Measurements from ENCODE around the gene HAGHL. TPM values are rescaled to one million over a fixed set of nuclear protein-coding genes. Genes with fewer than 3 reads are reported as not detected.
A peak's percentile ranks its signal among the peaks of the same experiment; 100 is the strongest.

HAGHL gene
- total and polyA plus RNA-seq, 2 donors (not counting 1 experiment from before 2014, with no cell fraction given) = 3.7 to 16.3 TPM

GRCh38 chr16:719815-720446 lies 7.0 kb upstream of the HAGHL start:
- Histone ChIP-seq H2AFZ (ENCODE audit: low read length) (no peak overlapping the region), H3K9ac (ENCODE audit: insufficient read depth, low read length) (peak overlapping the region; percentile 75), H3K27me3 (ENCODE audit: control insufficient read depth, insufficient read depth, low read length) (no peaks in the 10 kb centered on the region), H3K4me3 (replicated peaks in 1 of 4; ENCODE audit: control extremely low read depth in 1 of 4, insufficient read depth in 1 of 4, low read depth in 3 of 4, low read length in 4 of 4) (peak overlapping the region; percentile 63 to 88 (median 76)), H3K36me3 (ENCODE audit: control insufficient read depth, insufficient read depth, low read length) (peaks cover 2% of the 10 kb centered on the region), H3K9me3 (ENCODE audit: control insufficient read depth, insufficient read depth, low read depth, low read length) (no peaks in the 10 kb centered on the region), H3K4me1 (ENCODE audit: control insufficient read depth, extremely low read depth, insufficient read depth, low read length) (peaks cover 11% of the 10 kb centered on the region), H4K20me1 (ENCODE audit: control insufficient read depth, extremely low read depth, insufficient read depth, low read length) (no peaks in the 10 kb centered on the region), H3K79me2 (ENCODE audit: control insufficient read depth, insufficient read depth, low read length) (no peaks in the 10 kb centered on the region), H3K4me2 (ENCODE audit: extremely low read depth, insufficient read depth, low read length) (peak overlapping the region; percentile 67), H3K27ac (ENCODE audit: insufficient read depth, low read length) (peak overlapping the region; percentile 74)
- DNase-seq (ENCODE audit: low read depth in 2 of 2) = no peak
- TF ChIP-seq, protein P1, sequence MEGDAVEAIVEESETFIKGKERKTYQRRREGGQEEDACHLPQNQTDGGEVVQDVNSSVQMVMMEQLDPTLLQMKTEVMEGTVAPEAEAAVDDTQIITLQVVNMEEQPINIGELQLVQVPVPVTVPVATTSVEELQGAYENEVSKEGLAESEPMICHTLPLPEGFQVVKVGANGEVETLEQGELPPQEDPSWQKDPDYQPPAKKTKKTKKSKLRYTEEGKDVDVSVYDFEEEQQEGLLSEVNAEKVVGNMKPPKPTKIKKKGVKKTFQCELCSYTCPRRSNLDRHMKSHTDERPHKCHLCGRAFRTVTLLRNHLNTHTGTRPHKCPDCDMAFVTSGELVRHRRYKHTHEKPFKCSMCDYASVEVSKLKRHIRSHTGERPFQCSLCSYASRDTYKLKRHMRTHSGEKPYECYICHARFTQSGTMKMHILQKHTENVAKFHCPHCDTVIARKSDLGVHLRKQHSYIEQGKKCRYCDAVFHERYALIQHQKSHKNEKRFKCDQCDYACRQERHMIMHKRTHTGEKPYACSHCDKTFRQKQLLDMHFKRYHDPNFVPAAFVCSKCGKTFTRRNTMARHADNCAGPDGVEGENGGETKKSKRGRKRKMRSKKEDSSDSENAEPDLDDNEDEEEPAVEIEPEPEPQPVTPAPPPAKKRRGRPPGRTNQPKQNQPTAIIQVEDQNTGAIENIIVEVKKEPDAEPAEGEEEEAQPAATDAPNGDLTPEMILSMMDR (conservative IDR thresholded peaks at IDR 0.05 in 1 of 2, IDR thresholded peaks at IDR 0.05 in 1 of 2; ENCODE audit: low read depth in 1 of 2, low read length in 2 of 2) = peak; percentile 7 to 14
- TF ChIP-seq EZH2 (IDR thresholded peaks at IDR 0.05; ENCODE audit: low read length, missing control alignments) = no peak

GRCh38 chr16:720447-720989 lies 6.4 kb upstream of the HAGHL start:
- Histone ChIP-seq H3K4me2 (ENCODE audit: extremely low read depth, insufficient read depth, low read length) (peak overlapping the region; percentile 67), H3K9ac (ENCODE audit: insufficient read depth, low read length) (peak overlapping the region; percentile 75)

More at GRCh38 chr16:720447-720989, 6.4 kb upstream of the HAGHL start:
- Histone ChIP-seq H3K9me3 (ENCODE audit: control insufficient read depth, insufficient read depth, low read depth, low read length) (no peaks in the 10 kb centered on the region), H3K36me3 (ENCODE audit: control insufficient read depth, insufficient read depth, low read length) (peaks cover 2% of the 10 kb centered on the region), H3K27me3 (ENCODE audit: control insufficient read depth, insufficient read depth, low read length) (no peaks in the 10 kb centered on the region), H4K20me1 (ENCODE audit: control insufficient read depth, extremely low read depth, insufficient read depth, low read length) (no peaks in the 10 kb centered on the region), H3K4me3 (replicated peaks in 1 of 4; ENCODE audit: control extremely low read depth in 1 of 4, insufficient read depth in 1 of 4, low read depth in 3 of 4, low read length in 4 of 4) (peak overlapping the region; percentile 63 to 88 (median 76)), H3K79me2 (ENCODE audit: control insufficient read depth, insufficient read depth, low read length) (no peaks in the 10 kb centered on the region), H2AFZ (ENCODE audit: low read length) (peak overlapping the region; percentile 76), H3K4me1 (ENCODE audit: control insufficient read depth, extremely low read depth, insufficient read depth, low read length) (peaks cover 11% of the 10 kb centered on the region), H3K27ac (ENCODE audit: insufficient read depth, low read length) (peak overlapping the region; percentile 74)
- TF ChIP-seq, protein P1 (conservative IDR thresholded peaks at IDR 0.05 in 1 of 2, IDR thresholded peaks at IDR 0.05 in 1 of 2; ENCODE audit: low read depth in 1 of 2, low read length in 2 of 2) = peak in 1 of 2 donors; percentile 27
- no peak for TF ChIP-seq EZH2 (IDR thresholded peaks at IDR 0.05; ENCODE audit: low read length, missing control alignments)
- peak; percentile 59 to 73 for DNase-seq (ENCODE audit: low read depth in 2 of 2)

All from fibroblast of lung (primary cell).